NK-92 (cell line): ENCODE measurements around the gene ATOH7.
"Not testable (repeated sequence)": the region's sequence is repeated elsewhere in the genome, so short reads cannot be mapped to it uniquely, and the experiment has no call there.

Experiments
- DNase-seq: peaks from one replicate; lab custom pipeline; 2025; ENCODE audit not compliant: unreplicated experiment; lab: John Stamatoyannopoulos, UW

ATOH7 gene

DNA sequence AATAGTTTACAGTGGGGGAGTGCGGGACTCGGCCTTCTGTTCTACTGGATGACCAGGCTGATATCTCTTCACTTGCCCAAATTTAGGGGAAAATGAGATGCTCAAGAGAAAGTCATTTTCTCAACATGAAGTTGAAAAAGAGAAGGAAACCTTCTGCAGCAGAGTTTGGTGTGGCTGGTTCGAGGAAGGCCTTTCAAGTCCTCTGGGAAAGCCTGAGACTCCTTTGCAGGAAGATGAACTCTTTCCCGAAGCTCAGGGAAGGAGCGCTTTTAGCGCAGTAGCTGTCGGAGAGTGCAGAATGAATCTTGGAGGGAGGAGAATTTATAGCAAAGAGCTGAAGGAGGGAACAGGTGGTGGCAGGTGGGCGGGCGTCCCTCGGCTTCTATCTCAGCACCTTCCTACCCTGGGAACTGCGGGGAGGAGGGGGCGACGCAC, at the start of gene ATOH7:
Gene ATOH7 (minus strand): TSS at position 297 of the 435 bp plus-strand sequence. CDS start 436 bp downstream, outside the sequence.
- DNase-seq: no peak

DNA sequence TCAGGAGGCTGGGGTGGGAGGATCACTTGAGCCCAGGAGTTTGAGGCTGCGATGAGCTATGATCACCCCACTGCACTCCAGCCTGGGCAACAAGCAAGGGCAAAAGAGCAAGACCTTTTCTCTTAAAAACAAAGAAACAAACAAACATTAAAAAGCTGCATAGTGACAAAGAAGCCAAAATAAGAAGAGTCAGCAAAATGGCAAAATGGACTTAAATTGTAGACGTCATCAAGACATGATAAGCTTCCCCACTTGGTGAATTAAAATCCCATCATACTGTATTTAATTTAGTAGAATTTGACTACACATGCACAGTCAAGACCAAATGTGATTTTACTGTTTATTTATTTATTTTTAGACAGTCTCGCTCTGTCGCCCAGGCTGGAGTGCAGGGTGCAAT, 48.8 kb upstream of the ATOH7 start:
- DNase-seq: no peak

DNA sequence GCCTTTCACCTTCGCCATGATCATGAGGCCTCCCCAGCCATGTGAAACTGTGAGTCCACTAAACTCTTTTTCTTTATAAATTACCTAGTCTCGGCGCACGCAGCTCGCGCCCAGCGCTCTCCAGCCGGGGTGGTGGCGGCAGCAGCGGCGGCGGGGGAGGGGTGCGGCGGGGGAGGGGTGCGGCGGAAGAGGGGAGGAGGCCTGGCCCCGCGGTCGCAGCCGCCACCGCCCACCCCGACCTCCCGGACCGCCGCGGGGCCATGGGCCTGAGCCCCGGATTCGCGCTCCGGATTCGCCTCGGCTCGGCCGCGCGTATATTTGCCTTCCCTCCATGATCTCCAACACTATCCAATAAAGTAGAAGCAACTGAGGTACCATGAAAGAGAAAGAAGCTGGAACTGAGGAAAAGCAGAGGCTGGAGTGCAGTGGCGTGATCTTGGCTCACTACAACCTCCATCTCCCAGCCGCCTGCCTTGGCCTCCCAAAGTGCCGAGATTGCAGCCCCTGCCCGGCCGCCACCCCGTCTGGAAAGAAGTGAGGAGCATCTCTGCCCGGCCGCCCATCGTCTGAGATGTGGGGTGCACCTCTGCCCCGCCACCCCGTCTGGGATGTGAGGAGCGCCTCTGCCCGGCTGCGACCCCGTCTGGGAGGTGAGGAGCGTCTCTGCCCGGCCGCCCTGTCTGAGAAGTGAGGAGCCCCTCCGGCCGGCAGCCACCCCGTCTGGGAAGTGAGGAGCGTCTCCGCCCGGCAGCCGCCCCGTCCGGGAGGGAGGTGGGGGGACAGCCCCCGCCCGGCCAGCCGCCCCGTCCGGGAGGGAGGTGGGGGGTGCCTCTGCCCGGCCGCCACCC, 47.2 kb upstream of the ATOH7 start:
- DNase-seq: not testable (repeated sequence)

DNA sequence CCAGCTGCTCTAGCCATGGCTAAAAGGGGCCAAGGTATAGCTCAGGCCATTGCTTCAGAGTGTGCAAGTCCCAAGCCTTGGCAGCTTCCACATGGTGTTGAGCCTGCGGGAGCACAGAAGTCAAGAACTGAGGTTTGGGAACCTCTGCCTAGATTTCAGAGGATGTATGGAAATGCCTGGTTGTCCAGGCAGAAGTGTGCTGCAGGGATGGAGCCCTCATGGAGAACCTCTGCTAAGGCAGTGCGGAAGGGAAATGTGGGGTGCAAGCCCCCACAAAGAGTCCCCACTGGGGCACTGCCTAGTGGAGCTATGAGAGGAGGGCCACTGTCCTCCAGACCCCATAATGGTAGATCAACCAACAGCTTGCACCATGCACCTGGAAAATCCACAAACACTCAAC, 45.9 kb upstream of the ATOH7 start:
- DNase-seq: not testable (repeated sequence)

DNA sequence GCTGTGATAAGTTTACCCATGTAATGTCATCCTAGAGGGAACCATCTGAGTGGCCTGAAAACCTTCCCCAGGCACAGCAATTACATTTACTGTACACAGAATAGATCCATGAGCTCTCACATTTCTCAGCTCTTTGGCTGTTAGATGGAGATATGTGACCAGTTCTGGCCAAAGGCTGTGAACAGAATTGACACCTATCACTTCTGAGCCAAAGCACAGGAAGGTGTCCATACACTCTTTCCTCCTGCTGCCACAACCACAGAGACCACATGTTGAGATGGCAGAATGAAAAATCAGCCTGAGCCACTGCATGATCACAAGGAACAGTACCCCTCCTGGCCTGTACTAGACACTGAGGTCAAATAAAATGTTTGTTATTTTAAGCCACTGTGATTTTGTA, 44.3 kb upstream of the ATOH7 start:
- DNase-seq: no peak

DNA sequence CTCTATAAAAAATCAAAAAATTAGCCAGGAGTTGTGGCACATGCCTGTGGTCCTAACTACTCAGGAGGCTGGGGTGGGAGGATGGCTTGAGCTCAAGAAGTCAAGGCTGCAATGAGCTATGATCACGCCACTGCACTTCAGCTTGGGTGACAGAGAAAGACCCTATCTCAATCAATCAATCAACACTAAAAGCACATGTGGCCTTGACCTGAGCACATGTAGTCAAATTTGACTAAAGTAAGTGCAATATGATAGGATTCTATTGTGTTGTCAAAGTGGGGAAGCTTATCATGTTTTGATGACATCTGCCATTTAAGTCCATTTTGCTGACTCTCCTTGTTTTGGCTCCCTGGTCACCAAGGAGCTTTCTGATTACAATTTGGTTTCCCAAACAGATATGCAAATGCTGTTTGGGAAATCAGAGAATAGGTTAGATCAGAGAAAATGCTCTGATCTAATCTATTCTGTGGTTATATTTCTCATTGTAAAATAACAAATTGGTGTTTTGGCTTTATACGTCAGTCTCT, 43.8 kb upstream of the ATOH7 start:
- DNase-seq: no peak

DNA sequence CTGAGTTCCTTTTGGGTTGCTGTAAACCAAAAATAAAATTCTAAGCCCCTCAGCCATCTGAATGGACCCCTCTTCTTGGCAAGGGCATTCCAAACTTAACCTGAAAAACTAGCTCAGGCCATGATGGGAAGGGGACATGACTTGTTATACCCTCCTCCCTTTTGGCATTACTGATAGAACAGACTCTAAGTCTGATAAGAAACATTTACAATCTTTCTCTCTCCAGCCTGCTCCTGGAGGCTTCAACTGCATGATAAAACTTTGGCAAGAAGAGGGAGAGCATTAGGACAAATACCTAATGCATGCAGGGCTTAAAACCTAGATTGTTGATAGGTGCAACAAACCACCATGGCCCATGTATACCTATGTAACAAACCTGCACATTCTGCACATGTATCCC, 40.9 kb upstream of the ATOH7 start:
- no peak for DNase-seq

DNA sequence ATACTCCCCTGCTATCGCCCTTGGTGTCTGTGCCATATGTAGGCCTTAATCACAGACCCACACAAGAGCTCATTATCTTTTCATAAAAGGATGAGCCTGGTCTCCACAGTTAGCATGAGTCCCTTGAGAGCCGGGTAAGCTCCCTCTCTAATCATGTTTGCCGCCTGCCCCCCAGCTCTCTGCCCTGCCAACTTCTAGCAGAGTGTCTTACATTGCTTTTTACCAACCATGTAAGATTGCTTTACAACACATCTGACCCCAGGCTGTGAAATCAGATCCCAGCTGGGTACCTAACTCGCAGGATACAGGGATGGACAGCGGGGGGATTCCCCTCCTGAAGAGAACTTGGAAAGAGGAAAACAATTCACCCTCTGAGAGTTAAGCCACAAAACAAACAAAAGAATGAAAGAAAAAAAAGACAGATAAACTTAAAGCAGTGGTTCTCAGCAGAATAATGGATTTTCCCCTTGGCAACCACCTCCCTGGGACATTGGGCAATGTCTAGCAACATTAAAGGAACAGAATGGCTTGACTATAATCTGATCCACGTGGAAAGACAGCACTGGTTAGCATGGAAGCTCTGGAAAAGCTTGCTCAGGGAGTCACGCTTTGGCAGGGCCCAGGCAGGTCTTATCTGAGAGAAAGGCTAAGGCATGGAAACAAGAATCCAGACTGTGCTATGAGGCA, 39.4 kb upstream of the ATOH7 start:
- DNase-seq: no peak

DNA sequence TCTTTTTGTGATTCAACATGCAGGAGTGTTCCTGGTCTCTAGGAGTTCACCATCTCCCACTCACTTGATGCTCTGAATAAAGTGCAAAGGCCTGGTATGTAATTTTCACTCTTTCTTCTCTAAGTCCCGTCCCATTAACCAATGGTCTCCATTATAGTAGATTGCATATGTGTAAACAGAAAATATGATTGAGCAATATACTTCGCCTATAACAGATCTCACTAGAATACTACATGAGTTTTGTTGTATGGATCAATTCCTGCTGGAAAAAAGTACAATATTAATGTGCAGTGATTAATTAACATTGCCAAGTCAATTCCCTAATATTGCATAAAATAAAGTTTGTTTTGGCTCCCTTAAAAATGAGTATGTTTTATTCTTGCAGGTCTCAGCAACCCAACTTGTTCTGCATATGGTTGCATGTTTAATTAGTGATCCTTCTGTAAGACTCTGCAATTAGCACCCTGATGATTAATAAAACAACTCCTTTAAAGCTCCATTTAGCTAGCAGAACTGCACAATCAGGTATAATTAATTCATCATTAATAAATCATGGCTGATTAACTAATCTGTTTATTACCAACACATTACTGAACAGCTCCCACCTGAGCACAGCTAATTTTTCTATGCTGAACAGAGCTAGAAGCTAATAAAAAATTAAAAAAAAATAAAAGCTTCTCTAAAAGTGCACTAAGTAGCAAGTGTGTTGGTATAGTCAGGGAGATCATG, 37.8 kb upstream of the ATOH7 start:
- no peak for DNase-seq

DNA sequence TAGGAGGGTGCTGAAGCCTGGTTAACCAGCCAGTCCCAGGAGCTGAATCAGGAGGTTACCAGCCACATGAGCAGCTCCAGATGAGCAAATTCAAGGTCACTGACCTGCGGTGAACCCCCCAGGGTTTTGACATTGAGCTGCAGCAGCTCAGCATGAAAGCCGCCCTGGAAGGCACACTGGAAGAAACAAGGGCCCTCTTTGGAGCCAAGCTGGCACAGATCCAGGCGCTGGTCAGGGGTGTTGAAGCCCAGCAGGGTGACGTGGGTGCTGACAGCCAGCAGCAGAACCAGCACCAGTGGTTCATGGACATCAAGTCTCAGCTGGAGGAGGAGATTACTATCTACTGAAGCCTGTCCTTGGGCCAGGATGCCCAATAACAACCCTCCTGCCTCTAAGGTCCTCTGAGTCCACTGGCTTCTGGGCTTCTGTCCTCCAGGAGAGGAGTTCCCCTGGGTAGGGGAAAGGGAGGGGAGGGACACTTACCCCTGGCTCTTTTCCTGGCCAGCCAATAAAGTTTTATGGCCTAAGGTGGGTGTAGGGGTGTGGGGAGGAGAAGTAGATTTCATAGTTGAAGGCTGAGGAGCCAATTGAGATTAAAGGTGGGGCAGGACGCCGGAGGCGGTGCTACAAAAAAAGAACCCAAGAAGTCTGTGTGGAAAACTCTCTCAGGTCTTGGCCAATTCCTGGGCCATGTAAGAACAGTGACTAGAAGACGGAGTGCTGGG, 29.4 kb upstream of the ATOH7 start:
- DNase-seq: no peak

DNA sequence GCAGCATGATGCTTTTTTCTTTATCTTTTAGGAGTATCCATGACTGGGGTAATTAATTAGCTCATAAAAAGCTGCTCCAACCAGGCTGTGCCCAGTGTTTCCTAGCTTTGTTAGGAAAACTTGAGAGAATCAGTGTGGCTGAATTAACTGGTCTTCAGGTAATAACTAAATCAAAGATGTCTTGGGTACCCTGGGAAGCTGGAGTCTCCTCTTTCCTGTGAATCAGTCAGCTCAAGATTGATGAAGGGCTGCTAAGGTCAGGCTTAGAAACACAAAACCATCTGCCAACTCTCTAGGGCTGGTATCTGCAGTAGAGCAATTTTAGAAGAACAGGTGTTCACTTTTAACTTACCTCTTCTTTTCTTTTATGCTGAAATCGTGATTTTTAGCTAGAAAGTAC, 21.4 kb upstream of the ATOH7 start:
- DNase-seq: no peak

DNA sequence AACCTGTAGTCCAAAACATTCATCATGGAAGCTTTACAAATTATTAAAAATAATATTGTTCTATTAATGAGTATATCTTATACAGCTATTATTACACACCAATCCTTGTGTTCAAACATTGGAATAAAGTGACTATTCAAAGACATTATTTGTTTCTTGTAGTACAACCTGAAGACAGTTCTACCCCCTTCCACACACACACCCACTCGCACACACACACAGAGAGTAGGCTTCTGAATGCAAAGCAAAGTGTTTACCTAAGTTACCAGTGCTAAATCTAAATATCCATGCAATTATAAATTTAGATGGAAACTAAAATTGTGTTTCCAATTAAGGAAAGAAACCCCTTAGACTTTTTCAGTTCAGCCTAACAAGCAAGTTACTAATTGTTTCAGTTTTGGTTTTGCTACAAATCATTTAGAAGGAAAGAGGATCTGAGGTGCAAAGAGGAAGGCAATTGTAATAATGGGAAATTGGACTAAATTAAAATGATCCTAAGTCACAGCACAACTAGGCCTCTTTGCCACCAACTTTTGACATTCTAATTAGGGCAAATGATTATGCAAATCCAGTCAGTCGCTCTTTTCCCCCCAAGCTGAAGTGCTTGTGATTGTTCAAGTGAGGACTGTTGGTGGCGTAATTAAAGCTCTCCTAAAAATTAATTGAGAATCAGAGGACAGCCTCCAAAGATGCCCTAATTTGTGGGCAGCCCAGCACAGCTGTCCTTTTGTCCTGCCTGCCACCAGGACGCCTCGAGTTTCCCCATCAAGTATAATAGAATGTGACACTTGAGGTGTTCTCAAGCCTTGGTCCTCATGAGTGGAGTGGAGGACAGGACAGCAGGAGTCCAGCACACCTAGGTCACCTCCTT, 19.9 kb upstream of the ATOH7 start:
- DNase-seq: no peak

DNA sequence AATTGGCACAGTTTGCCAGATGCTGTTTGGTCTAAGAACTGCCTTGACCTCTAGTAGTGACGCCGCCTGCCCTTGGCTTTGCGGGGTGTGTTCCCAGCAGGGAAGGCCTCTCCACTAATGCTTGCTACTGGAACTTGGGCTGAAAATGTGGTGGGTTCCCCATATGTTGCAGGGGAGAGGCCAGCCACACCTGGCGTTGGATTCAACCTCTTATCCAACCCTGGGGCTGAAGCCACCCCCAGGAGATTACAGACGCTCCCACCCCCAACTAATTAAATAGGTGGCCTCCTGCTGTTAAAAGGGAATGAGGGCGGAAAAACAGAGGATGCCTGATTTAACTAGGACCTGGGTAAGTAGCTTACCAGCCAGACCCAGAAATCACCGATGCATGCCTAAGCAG, 19.2 kb upstream of the ATOH7 start:
- no peak for DNase-seq

DNA sequence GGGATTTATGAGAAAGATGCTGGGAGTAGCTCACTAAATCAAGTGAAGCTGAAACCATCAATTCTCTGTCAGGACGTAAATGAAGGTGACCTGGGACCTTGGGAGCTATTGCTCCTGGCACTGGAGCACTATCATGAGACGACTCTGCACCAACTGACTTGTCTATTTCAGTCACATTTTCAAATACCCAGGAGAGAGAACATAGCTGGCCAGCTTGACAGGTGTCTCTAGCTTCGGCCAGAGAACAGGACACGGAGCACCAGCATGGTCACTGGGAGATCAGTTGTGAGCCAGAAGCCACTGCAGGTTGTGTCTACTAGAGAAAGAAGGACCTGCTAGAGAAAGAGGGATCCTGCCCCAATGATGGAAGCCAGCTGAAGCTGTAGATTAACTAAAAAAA, 17.4 kb upstream of the ATOH7 start:
- no peak for DNase-seq

DNA sequence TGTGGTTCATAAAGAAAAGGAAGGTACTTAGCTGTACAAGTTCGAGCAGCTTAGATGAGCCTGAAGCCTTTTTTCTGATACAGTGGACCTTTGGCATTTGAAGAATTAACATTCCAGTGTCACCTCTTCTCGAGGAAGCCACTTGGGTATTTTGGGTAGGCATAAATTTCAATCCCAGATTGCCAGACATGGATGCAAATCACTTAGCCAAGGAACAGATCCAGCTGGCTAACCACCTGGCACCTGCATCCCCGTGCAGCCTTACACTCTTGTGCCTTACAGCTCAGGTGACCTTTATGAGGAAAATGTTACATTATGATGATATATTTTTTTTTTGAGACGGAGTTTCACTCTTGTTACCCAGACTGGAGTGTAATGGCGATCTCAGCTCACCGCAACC, 16.0 kb upstream of the ATOH7 start:
- DNase-seq: no peak

DNA sequence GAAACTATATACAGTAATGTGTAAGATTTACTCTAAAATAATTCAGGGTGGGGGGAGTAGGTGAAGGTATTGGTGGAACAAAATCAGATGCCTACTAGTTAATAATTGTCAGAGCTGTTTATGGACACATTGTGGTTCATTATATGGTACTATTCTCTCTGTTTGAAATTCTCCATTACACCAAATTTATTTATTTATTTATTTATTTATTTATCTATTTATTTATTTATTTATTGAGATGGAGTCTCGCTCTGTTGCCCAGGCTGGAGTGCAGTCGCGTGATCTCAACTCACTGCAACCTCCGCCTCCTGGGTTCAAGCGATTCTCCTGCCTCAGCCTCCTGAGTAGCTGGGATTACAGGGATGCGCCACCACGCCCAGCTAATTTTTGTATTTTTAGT, 14.5 kb upstream of the ATOH7 start:
- not testable (repeated sequence) for DNase-seq

DNA sequence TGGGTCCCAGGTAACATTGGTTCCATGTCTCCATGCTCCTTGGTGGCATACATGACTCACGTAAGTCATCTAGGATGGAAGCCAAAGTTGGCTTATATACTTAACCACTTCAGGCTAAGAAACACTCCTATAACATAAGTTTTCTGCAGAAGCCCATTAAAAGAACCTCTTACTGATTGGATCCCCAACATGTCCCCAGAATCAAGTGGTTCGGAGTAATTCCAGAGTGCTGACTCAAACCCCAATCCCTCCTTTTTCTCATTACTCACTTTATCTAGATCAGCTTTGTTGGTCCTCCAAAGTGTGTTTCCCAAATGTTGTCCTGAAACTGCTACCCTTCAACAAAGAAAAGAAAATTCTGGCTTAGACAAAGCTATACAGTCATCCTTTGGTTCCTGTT, 10.1 kb upstream of the ATOH7 start:
- DNase-seq: no peak

DNA sequence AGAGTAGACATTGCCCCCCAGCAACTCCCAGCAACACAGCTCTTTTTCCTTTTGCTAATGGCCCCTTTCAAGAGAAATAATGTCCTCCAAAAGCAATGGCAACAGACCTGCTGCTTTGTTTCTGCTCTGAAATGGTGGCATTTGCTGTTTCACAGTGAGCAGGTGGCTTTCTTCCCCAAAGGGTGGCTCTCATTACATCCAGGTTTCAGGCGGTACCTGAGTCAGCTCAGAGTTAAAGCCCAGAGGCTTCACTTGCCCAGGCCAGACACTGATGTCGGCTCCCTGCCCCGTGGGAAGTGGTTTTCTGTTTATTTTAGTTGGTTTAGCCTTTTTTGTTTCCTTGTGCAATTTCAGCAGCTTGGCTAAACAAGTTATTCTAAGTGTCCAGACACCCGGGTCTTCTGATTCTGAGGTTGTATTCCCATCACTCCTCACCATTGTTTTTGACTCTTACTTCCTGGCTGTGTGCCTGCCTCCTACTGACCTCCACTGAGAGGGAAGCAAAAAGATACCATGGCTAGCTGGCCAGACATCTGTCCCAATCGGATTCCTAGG, 7.8 kb upstream of the ATOH7 start:
- no peak for DNase-seq

DNA sequence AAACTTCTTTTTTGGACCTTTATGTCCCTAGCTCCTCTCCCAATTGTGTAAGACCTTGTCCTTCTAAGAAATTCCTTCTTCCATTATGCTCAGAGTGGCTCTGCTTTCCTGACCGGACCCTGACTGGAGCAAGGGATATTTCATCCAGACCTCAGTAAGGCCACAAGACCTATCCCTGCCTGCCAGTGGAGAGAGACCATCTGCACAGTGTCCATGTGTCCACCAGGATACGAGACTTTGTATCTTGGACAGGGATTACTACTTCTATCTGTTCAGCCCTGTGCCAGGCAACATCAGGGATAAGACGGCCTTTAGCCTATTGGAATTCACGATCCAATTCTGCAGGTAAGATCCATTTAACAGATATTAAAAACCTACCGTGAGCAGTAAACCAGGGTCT, 7.2 kb upstream of the ATOH7 start:
- DNase-seq: no peak

DNA sequence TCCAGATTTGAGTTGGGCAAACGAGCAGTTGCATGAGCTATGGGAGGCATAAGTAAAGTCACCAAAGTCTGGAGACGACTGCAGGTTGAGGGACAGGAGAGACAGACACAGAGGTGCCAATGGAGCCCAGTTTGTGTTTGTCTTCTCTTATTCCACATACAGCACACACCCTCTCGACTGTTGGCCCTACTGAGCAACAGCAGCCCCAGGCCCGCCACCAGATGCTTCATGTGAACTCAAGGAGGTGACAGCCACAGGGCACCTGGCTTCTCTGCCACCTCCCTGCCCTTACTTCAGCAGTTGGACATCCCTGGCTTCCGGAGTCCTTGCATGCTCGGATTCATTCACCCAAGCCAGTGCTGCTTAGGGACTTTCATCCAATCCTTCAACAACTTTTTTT, 6.5 kb upstream of the ATOH7 start:
- no peak for DNase-seq
